BE2C (cell line): ENCODE data around the gene SLC27A2.

ENCODE experiments used
- DNase-seq: peaks from one replicate; pipeline ENCODE4 v3.0.0-alpha.2; 2020
- H3K27me3 ChIP-seq: fragments of 250-450 bp; sonication (Bioruptor Pico); 2 replicates; pipeline ENCODE4 v1.5.1; 2020; ENCODE audit warnings: mild to moderate bottlenecking
- H3K36me3 ChIP-seq: fragments of 250-450 bp; sonication (Bioruptor Pico); 2 replicates; pipeline ENCODE4 v1.5.1; 2020; ENCODE audit warnings: mild to moderate bottlenecking
- H3K4me1 ChIP-seq: fragments of 250-450 bp; sonication (Bioruptor Pico); 2 replicates; pipeline ENCODE4 v1.5.1; 2020
- H3K4me3 ChIP-seq: 2 replicates; pipeline ENCODE4 v1.5.1; 2011; ENCODE audit warnings: low read depth, low read length
- H3K9me3 ChIP-seq: fragments of 250-450 bp; sonication (Bioruptor Pico); 2 replicates; pipeline ENCODE4 v1.5.1; 2020
- CTCF ChIP-seq: IDR thresholded peaks from 2 replicates; pipeline ENCODE4 v1.5.1; 2012; ENCODE audit warnings: mild to moderate bottlenecking, low read depth, low read length

SLC27A2 gene

GRCh38 chr15:50145451-50145872 is 36.5 kb upstream of the SLC27A2 start:
- no peak overlapping the region for H3K4me3 ChIP-seq
- no peaks in the 10 kb centered on the region for H3K36me3 ChIP-seq
- TF ChIP-seq CTCF = peak; percentile 53
- peak; percentile 28 for DNase-seq
- H3K4me1 ChIP-seq = no peaks in the 10 kb centered on the region
- no peaks in the 10 kb centered on the region for H3K9me3 ChIP-seq
- no peaks in the 10 kb centered on the region for H3K27me3 ChIP-seq

GRCh38 chr15:50146632-50147031 is 35.4 kb upstream of the SLC27A2 start:
- Histone ChIP-seq H3K4me1 (no peaks in the 10 kb centered on the region), H3K36me3 (no peaks in the 10 kb centered on the region), H3K27me3 (no peaks in the 10 kb centered on the region), H3K9me3 (no peaks in the 10 kb centered on the region), H3K4me3 (no peak overlapping the region)
- no peak for DNase-seq
- TF ChIP-seq CTCF = no peak

- Histone ChIP-seq H3K36me3 (no peaks in the 10 kb centered on the region), H3K9me3 (no peaks in the 10 kb centered on the region), H3K4me1 (no peaks in the 10 kb centered on the region), H3K27me3 (no peaks in the 10 kb centered on the region), H3K4me3 (no peak overlapping the region)
- TF ChIP-seq CTCF = peak; percentile 73
- DNase-seq = peak; percentile 35
Observed at GRCh38 chr15:50148362-50148963, 33.5 kb upstream of the SLC27A2 start.

- Histone ChIP-seq H3K27me3 (no peaks in the 10 kb centered on the region), H3K4me1 (no peaks in the 10 kb centered on the region), H3K36me3 (no peaks in the 10 kb centered on the region), H3K4me3 (no peak overlapping the region), H3K9me3 (no peaks in the 10 kb centered on the region)
- TF ChIP-seq CTCF = no peak
- DNase-seq = no peak
Observed at GRCh38 chr15:50149090-50149489, 32.9 kb upstream of the SLC27A2 start.

- Histone ChIP-seq H3K4me1 (no peaks in the 10 kb centered on the region), H3K9me3 (no peaks in the 10 kb centered on the region), H3K4me3 (no peak overlapping the region), H3K27me3 (no peaks in the 10 kb centered on the region), H3K36me3 (no peaks in the 10 kb centered on the region)
- no peak for TF ChIP-seq CTCF
- no peak for DNase-seq
Observed at GRCh38 chr15:50150349-50150748, 31.6 kb upstream of the SLC27A2 start.

GRCh38 chr15:50150851-50151250 is 31.1 kb upstream of the SLC27A2 start:
- DNase-seq = no peak
- Histone ChIP-seq H3K4me1 (no peaks in the 10 kb centered on the region), H3K4me3 (no peak overlapping the region), H3K36me3 (no peaks in the 10 kb centered on the region), H3K27me3 (no peaks in the 10 kb centered on the region), H3K9me3 (no peaks in the 10 kb centered on the region)
- no peak for TF ChIP-seq CTCF
